Measurements from ENCODE around the gene CAMKMT. TPM values are rescaled to one million over a fixed set of nuclear protein-coding genes. Genes with fewer than 3 reads are reported as not detected.

The CAMKMT gene
- total RNA-seq, 4 donors from 2014 or later: 2.6 to 9.5 (median 5.2) TPM

- DNase-seq (no peak), ATAC-seq (no peak)
- intact Hi-C loops (cut with DNase I; ENCODE audit: low total_unique reads): no loop called here
- no peaks in the 10 kb centered on the region for H3K27me3 ChIP-seq
- no peak for TF ChIP-seq POLR2A (IDR thresholded peaks at IDR 0.05)
- no peak for TF ChIP-seq CTCF (IDR thresholded peaks at IDR 0.05 in 4 of 5, conservative IDR thresholded peaks at IDR 0.05 in 1 of 5)
- no peaks in the 10 kb centered on the region for H3K9me3 ChIP-seq
- no peak overlapping the region for H3K4me3 ChIP-seq
- no peak overlapping the region for H3K27ac ChIP-seq
- in situ Hi-C loops (cut with MboI; ENCODE audit: low sequenced_read_pairs in 4 of 4): no loop called here
- H3K36me3 ChIP-seq: no peaks in the 10 kb centered on the region
- no peaks in the 10 kb centered on the region for H3K4me1 ChIP-seq
These were observed 460.4 kb downstream of the CAMKMT start for GRCh38 chr2:44822174-44822573.

Other genes starting within 250 kb of the CAMKMT start
- gene PPM1B, start 193.1 kb upstream of the CAMKMT start, total RNA-seq: 100 to 1,000 TPM in 2 of 4 donors, 10 to 100 TPM in 2; 73.5 to 124 (median 101) TPM
- gene SLC3A1, start 86.5 kb upstream of the CAMKMT start, total RNA-seq: under 1 TPM in 1 of 4 donors, not detected in 3; 0.44 TPM
- gene PREPL, start 453 bp upstream of the CAMKMT start, total RNA-seq: 10 to 100 TPM; 27.3 to 60.0 (median 52.3) TPM

Data from gastrocnemius medialis (tissue), 4 donors.